D341Med (cell line): ENCODE results near the gene MAPKAPK2.
"Not testable (repeated sequence)": the region's sequence is repeated elsewhere in the genome, so short reads cannot be mapped to it uniquely, and the experiment has no call there.

Source experiments
- DNase-seq: peaks from one replicate; pipeline ENCODE4 v3.0.0; 2012; ENCODE audit warnings: low spot score

The MAPKAPK2 gene

GRCh38 chr1:206778031-206778430, 93.3 kb downstream of the MAPKAPK2 start:
- DNase-seq: no peak

DNA sequence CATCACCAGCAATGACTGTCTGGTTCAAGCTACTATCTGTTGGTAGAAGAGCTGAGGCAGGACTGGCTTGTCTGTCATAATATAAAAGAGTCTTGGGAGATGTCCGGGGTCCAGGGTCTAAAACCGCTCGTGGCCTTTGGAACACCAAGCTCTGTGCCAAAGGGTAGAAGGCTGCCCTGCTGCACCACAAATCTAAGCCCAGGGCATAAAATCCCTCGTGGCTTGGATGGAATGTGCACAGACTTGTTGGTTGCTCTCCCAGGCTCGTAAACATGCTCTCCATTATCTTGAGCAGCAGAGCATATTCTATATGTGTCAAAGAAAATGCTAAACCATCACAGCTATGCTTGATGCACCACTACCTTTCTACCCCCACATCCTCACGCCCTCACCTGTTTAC, 94.2 kb downstream of the MAPKAPK2 start:
- not testable (repeated sequence) for DNase-seq

DNA sequence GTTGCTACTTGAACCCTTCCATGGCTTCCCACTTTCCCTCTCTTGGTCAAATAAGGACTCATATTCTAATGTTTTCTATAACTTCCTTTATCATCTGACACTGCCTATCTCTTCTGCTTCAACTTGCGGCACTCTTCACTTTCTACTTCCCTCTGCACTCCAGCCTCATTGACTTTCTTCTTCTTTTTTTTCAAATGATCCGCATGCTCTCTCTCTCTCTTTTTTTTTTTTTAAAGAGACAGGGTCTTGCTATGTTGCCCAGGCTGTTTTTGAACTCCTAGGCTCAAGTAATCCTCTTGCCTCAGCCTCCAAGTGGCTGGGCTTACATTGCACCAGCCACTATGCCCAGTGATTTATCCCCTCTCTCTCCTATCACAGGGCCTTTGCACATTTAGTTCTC, 94.9 kb downstream of the MAPKAPK2 start:
- no peak for DNase-seq

GRCh38 chr1:206782448-206782847, 97.7 kb downstream of the MAPKAPK2 start:
- DNase-seq: no peak

GRCh38 chr1:206783506-206783905, 98.8 kb downstream of the MAPKAPK2 start:
- no peak for DNase-seq
